PC-3 (cell line): ENCODE results near the gene AZI2. TPM values are rescaled to one million over a fixed set of nuclear protein-coding genes. Genes with fewer than 3 reads are reported as not detected.

Source experiments
- ATAC-seq: fragments of 200-7000 bp; cut with Tn5 transposase; 2 replicates; pipeline ENCODE4 v1.9.1; 2020; ENCODE audit warnings: mild to moderate bottlenecking, moderate library complexity
- BruUV-seq: library from RNA; stranded (reverse); fragments of 400-500 nt; replicated peaks from 2 replicates; lab custom pipeline; 2021; lab: Mats Ljungman, UMichigan
- CTCF ChIA-PET: fragments of 300-600 bp; sonication (Branson Sonifier 250); formaldehyde crosslinking; loops from one replicate; lab custom pipeline; 2022; ENCODE audit warnings: antibody characterized with exemption; lab: Charles Lee
- POLR2A ChIA-PET: fragments of 300-600 bp; sonication (Branson Sonifier 250); formaldehyde crosslinking; loops from one replicate; lab custom pipeline; 2022; ENCODE audit warnings: antibody characterized with exemption; ENCODE audit not compliant: unreplicated experiment; lab: Charles Lee
- DNase-seq: peaks from one replicate; pipeline ENCODE4 v3.0.0-alpha.2; 2015
- H2AFZ ChIP-seq: fragments of 300-600 bp; sonication (generic); 2 replicates; pipeline ENCODE4 v1.6.0; 2016; ENCODE audit warnings: antibody characterized with exemption, low read length
- H3F3A ChIP-seq: fragments of 300-600 bp; sonication (generic); one replicate; pipeline ENCODE4 v1.6.0; 2017; ENCODE audit warnings: antibody characterized with exemption, low read length, control low read depth, mild to moderate bottlenecking; ENCODE audit not compliant: unreplicated experiment
- H3K27ac ChIP-seq: fragments of 300-600 bp; sonication (generic); 2 replicates; pipeline ENCODE4 v1.5.1; 2016; ENCODE audit warnings: mild to moderate bottlenecking, low read length
- H3K27me3 ChIP-seq: fragments of 300-600 bp; sonication (generic); 2 replicates; pipeline ENCODE4 v1.6.1; 2016; ENCODE audit warnings: low read length, mixed read lengths
- H3K36me3 ChIP-seq: fragments of 300-600 bp; sonication (generic); 2 replicates; pipeline ENCODE4 v1.6.1; 2016; ENCODE audit warnings: low read depth, mixed run types, low read length, mixed read lengths
- H3K4me1 ChIP-seq: fragments of 300-600 bp; sonication (generic); 2 replicates; pipeline ENCODE4 v1.5.1; 2016; ENCODE audit warnings: low read length; ENCODE audit not compliant: insufficient read depth
- H3K4me2 ChIP-seq: fragments of 300-600 bp; sonication (generic); 2 replicates; pipeline ENCODE4 v1.6.0; 2016; ENCODE audit warnings: low read length
- H3K4me3 ChIP-seq: fragments of 300-600 bp; sonication (generic); 2 replicates; pipeline ENCODE4 v1.5.1; 2016; ENCODE audit warnings: mild to moderate bottlenecking, low read length, mixed read lengths
- H3K79me2 ChIP-seq: fragments of 300-600 bp; sonication (generic); 2 replicates; pipeline ENCODE4 v1.6.1; 2017; ENCODE audit warnings: low read length, mixed read lengths
- H3K9ac ChIP-seq: fragments of 300-600 bp; sonication (generic); 2 replicates; pipeline ENCODE4 v1.6.0; 2016; ENCODE audit warnings: mild to moderate bottlenecking, low read length
- H3K9me2 ChIP-seq: fragments of 300-600 bp; sonication (generic); replicated peaks from 2 replicates; pipeline ENCODE4 v1.6.1; 2016; ENCODE audit warnings: mixed run types, low read length, mixed read lengths
- H3K9me3 ChIP-seq: fragments of 300-600 bp; sonication (generic); 2 replicates; pipeline ENCODE4 v1.6.1; 2016; ENCODE audit warnings: low read length, mixed read lengths
- H4K20me1 ChIP-seq: fragments of 300-600 bp; sonication (generic); 2 replicates; pipeline ENCODE4 v1.6.1; 2016; ENCODE audit warnings: low read length, mixed read lengths
- EZH2 ChIP-seq: fragments of 300-600 bp; sonication (generic); IDR thresholded peaks from one replicate; pipeline ENCODE4 v1.6.1; 2017; ENCODE audit warnings: antibody characterized with exemption, mild to moderate bottlenecking, low read length; ENCODE audit not compliant: unreplicated experiment
- EZH2phosphoT487 ChIP-seq: fragments of 300-600 bp; sonication (generic); IDR thresholded peaks from 2 replicates; pipeline ENCODE4 v1.6.1; 2018; ENCODE audit warnings: mild to moderate bottlenecking, antibody characterized with exemption, low read length, borderline replicate concordance
- intact Hi-C: fragments of 100-400 bp; cut with micrococcal nuclease; formaldehyde crosslinking; loops from 2 replicates; pipeline ENCODE4 v1.9.0; 2023
- total RNA-seq: library from RNA; depleted of rRNA; stranded (reverse); fragments of >200 nt; gene quantifications from 2 replicates; pipeline ENCODE4 v1.2.3, GENCODE V29; 2014
- TF ChIP-seq, protein P1 (sequence below): fragments of 300-600 bp; sonication (generic); conservative IDR thresholded peaks from 2 replicates; pipeline ENCODE4 v1.5.1; 2017; ENCODE audit warnings: antibody characterized with exemption, low read depth, mild to moderate bottlenecking, low read length

Gene AZI2
- total RNA-seq, 1 experiment from 2014 or later = 40.4 TPM

DNA sequence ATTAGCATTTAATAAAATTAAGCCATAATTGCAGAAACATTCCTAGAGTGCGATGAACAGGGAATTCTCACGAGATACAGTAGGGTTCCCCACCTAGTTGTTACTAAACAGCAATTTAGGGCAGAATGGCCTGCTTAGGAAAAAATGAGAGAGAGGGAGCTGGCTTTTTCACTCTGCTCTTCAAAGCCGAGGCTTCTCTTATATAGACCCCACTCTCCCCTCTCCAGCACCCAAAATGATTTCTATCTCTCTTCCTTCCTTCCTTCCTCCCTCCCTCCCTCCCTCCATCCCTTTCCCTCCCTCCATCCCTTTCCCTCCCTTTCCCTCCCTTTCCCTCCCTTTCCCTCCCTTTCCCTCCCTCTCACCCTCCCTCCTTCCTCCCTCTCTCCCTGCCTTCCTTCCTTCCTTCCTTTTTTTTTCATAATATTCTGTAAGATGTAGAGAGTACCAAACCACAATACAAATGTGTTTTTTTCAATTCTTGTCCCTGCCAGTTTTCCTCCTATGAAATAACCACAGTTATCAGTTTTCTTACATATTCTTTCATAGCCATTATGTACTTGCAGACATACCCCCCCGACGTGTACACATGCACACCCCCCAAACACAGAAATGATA, 48.2 kb downstream of the AZI2 start:
- CTCF ChIA-PET = no interaction called here

DNA sequence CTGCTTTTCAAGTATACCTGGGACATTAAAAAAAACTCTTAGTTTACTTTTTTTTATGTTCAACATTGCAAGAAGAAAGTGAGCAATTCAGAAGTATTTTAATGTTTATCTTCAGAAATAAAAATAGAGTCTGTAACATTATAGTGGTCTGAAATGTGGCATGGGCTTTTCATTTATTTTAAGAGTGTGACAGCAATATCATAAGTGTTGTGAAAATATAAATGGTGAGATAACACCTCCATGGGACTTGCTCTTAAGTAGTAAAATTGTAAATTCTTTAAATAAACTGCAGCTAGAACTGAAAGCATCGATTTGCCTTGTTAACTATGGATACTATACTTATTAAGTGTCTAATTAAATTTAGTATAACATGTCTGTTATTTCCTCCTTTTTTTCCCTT, 48.9 kb downstream of the AZI2 start:
- Histone ChIP-seq H3K4me2 (no peak overlapping the region), H3K9me2 (no peaks in the 10 kb centered on the region), H3K4me1 (no peaks in the 10 kb centered on the region), H3K27me3 (no peaks in the 10 kb centered on the region), H4K20me1 (no peaks in the 10 kb centered on the region), H3K4me3 (no peak overlapping the region), H3K36me3 (no peaks in the 10 kb centered on the region), H2AFZ (no peak overlapping the region), H3K27ac (no peak overlapping the region), H3K79me2 (no peaks in the 10 kb centered on the region), H3K9me3 (no peaks in the 10 kb centered on the region), H3K9ac (no peak overlapping the region), H3F3A (no peaks in the 10 kb centered on the region)
- BruUV-seq = no TSS peak
- intact Hi-C loops = no loop called here
- no peak for TF ChIP-seq EZH2
- TF ChIP-seq, protein P1, sequence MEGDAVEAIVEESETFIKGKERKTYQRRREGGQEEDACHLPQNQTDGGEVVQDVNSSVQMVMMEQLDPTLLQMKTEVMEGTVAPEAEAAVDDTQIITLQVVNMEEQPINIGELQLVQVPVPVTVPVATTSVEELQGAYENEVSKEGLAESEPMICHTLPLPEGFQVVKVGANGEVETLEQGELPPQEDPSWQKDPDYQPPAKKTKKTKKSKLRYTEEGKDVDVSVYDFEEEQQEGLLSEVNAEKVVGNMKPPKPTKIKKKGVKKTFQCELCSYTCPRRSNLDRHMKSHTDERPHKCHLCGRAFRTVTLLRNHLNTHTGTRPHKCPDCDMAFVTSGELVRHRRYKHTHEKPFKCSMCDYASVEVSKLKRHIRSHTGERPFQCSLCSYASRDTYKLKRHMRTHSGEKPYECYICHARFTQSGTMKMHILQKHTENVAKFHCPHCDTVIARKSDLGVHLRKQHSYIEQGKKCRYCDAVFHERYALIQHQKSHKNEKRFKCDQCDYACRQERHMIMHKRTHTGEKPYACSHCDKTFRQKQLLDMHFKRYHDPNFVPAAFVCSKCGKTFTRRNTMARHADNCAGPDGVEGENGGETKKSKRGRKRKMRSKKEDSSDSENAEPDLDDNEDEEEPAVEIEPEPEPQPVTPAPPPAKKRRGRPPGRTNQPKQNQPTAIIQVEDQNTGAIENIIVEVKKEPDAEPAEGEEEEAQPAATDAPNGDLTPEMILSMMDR = no peak
- no peak for TF ChIP-seq EZH2phosphoT487
- CTCF ChIA-PET = no interaction called here
- POLR2A ChIA-PET = no interaction called here
- ATAC-seq = no peak
- DNase-seq = no peak

More for the DNA sequence above, 48.2 kb downstream of the AZI2 start:
- H3K9me3 ChIP-seq = no peaks in the 10 kb centered on the region
- no peak for DNase-seq
- no peak for ATAC-seq
- no TSS peak for BruUV-seq
- no peaks in the 10 kb centered on the region for H3F3A ChIP-seq
- H3K27me3 ChIP-seq = no peaks in the 10 kb centered on the region
- H3K79me2 ChIP-seq = no peaks in the 10 kb centered on the region
- H3K36me3 ChIP-seq = no peaks in the 10 kb centered on the region
- intact Hi-C loops = no loop called here
- H3K9me2 ChIP-seq = no peaks in the 10 kb centered on the region
- H3K27ac ChIP-seq = no peak overlapping the region
- no peak overlapping the region for H2AFZ ChIP-seq
- POLR2A ChIA-PET = no interaction called here
- H3K4me3 ChIP-seq = no peak overlapping the region
- H3K9ac ChIP-seq = no peak overlapping the region
- TF ChIP-seq, protein P1 = no peak
- TF ChIP-seq EZH2phosphoT487 (no peak), EZH2 (no peak)
- H3K4me1 ChIP-seq = no peaks in the 10 kb centered on the region
- H4K20me1 ChIP-seq = no peaks in the 10 kb centered on the region
- H3K4me2 ChIP-seq = no peak overlapping the region

- ATAC-seq (no peak), DNase-seq (no peak)
- ChIA-PET CTCF (no interaction called here), POLR2A (no interaction called here)
- no peak overlapping the region for H3K9ac ChIP-seq
- no TSS peak for BruUV-seq
- no peaks in the 10 kb centered on the region for H3K79me2 ChIP-seq
- H3K36me3 ChIP-seq = 0 out of 2 replicates have a peak, but pooled peaks cover under 1% of the 10 kb centered on the region
- no peaks in the 10 kb centered on the region for H3K9me3 ChIP-seq
- H2AFZ ChIP-seq = no peak overlapping the region
- H3K4me1 ChIP-seq = no peaks in the 10 kb centered on the region
- TF ChIP-seq EZH2 = no peak
- no peak for TF ChIP-seq EZH2phosphoT487
- TF ChIP-seq, protein P1 = no peak
- H3K4me2 ChIP-seq = no peak overlapping the region
- H3K27me3 ChIP-seq = no peaks in the 10 kb centered on the region
- no peaks in the 10 kb centered on the region for H3K9me2 ChIP-seq
- H4K20me1 ChIP-seq = no peaks in the 10 kb centered on the region
- no peak overlapping the region for H3K27ac ChIP-seq
- H3F3A ChIP-seq = no peaks in the 10 kb centered on the region
- no peak overlapping the region for H3K4me3 ChIP-seq
- intact Hi-C loops = no loop called here
Observed at GRCh38 chr3:28295898-28296490, 52.6 kb downstream of the AZI2 start.
